ENCODE measurements around the gene DARS1. TPM values are rescaled to one million over a fixed set of nuclear protein-coding genes. Genes with fewer than 3 reads are reported as not detected.

Gene DARS1
- total and polyA plus RNA-seq, 11 donors: 51.2 to 90.0 (median 58.6) TPM

DNA sequence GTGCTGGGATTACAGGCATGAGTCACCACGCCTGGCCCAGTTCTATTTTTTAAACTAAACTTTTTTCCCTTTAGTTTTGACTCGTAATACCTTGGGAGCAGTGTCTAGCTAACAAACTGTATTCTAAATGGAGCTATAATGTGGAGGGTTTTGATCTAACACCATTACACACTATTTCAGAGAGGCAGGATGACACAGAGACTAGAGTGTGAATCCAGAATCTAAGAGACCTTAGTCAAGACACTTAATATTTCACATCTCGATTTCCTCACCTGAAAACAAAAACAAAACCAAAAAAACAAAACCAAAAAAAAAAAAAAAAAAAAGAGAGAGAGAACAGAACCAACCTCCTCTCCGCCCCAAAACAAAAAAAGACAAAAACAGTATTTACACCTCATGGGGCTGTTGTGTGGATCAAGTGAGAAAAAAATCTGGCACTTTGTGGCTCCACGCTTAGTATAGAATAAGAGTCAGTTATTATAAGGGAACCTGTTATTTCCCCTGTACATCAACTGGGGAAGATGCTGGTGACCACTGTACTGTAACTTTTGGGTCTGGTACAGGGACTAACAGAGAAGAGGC is 31.3 kb downstream of the DARS1 start:
- 88 to 98% (median 96%) methylated on average over 5 of the region's 5 CpGs for WGBS, 4 donors
- DNase-seq (no peak), ATAC-seq (no peak)
- H3K27me3 ChIP-seq: no peaks in the 10 kb centered on the region
- no peak overlapping the region for H3K4me3 ChIP-seq
- peaks cover 0 to 25% (median 15%) of the 10 kb centered on the region in 12 donors for H3K4me1 ChIP-seq
- TF ChIP-seq, protein P1, sequence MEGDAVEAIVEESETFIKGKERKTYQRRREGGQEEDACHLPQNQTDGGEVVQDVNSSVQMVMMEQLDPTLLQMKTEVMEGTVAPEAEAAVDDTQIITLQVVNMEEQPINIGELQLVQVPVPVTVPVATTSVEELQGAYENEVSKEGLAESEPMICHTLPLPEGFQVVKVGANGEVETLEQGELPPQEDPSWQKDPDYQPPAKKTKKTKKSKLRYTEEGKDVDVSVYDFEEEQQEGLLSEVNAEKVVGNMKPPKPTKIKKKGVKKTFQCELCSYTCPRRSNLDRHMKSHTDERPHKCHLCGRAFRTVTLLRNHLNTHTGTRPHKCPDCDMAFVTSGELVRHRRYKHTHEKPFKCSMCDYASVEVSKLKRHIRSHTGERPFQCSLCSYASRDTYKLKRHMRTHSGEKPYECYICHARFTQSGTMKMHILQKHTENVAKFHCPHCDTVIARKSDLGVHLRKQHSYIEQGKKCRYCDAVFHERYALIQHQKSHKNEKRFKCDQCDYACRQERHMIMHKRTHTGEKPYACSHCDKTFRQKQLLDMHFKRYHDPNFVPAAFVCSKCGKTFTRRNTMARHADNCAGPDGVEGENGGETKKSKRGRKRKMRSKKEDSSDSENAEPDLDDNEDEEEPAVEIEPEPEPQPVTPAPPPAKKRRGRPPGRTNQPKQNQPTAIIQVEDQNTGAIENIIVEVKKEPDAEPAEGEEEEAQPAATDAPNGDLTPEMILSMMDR (IDR thresholded peaks at IDR 0.05): no peak
- no peak for TF ChIP-seq POLR2A (IDR thresholded peaks at IDR 0.05)
- H3K9me3 ChIP-seq: no peaks in the 10 kb centered on the region
- H3K27ac ChIP-seq: no peak overlapping the region
- peaks cover 0 to 6% (median 0%) of the 10 kb centered on the region in 9 donors for H3K36me3 ChIP-seq
- intact Hi-C loops (cut with DNase I): no loop called here

DNA sequence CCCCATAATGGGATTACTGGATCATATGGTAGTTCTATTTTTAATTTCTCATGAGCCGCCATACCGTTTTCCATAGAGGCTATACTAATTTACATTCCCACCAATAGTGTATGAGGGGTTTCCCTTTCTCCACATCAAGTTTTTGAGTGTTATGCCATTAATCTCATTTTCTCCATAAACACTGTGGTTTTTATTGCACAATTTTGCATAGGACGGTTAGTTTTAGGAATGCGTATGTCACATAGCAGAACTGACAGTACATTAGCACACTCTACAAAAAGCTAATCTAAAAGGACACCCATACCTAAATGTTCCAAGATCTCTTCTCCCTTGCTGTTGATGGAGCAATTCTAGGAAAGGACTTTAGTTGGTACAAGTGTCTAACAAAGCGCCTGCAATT is 32.5 kb downstream of the DARS1 start:
- Histone ChIP-seq H3K36me3 (peaks cover 0 to 6% (median 0%) of the 10 kb centered on the region in 9 donors), H3K4me3 (no peak overlapping the region), H3K9me3 (no peaks in the 10 kb centered on the region), H3K27me3 (no peaks in the 10 kb centered on the region), H3K27ac (no peak overlapping the region), H3K4me1 (peaks cover 0 to 22% (median 13%) of the 10 kb centered on the region in 12 donors)
- 94 to 97% (median 96%) methylated on average over 5 of the region's 5 CpGs for WGBS, 4 donors
- TF ChIP-seq POLR2A (IDR thresholded peaks at IDR 0.05): no peak
- TF ChIP-seq, protein P1 (IDR thresholded peaks at IDR 0.05): no peak
- ATAC-seq: no peak
- DNase-seq: no peak
- intact Hi-C loops (cut with DNase I): no loop called here

DNA sequence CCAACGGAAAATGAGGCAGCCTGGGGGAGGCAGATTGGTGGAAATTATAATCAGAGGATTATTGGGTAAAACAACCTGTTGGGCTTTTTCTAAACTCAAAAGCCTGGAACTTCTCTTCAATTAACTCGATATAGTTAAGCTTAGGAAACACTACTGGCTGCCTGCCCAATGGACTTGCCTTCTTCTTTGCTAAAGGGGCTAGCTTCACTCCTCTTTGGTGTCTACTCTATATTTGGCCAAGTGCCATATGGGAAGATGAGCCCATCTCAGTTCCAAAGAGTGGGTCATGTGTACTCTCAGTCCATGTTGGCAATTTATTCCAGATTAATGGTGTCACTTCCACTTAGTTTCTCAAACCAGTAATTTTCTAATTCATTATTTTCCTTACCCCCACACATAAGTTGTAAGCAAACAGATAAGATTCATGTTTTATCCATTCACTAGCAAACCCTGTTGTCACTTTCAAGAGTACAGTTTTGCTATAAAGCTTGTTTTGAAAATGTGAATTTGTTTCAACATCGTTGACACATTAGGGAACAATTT is 34.3 kb downstream of the DARS1 start:
- WGBS, 4 donors: 75 to 85% (median 77%) methylated on average over 3 of the region's 3 CpGs
- Histone ChIP-seq H3K9me3 (no peaks in the 10 kb centered on the region), H3K36me3 (peaks cover 0 to 6% (median 0%) of the 10 kb centered on the region in 9 donors), H3K4me1 (peaks cover 0 to 22% (median 13%) of the 10 kb centered on the region in 12 donors), H3K27me3 (no peaks in the 10 kb centered on the region), H3K4me3 (no peak overlapping the region), H3K27ac (no peak overlapping the region)
- DNase-seq: peak in 1 of 5 donors; percentile 30
- no peak for TF ChIP-seq POLR2A (IDR thresholded peaks at IDR 0.05)
- TF ChIP-seq, protein P1 (IDR thresholded peaks at IDR 0.05): no peak
- intact Hi-C loops (cut with DNase I): no loop called here
- no peak for ATAC-seq

DNA sequence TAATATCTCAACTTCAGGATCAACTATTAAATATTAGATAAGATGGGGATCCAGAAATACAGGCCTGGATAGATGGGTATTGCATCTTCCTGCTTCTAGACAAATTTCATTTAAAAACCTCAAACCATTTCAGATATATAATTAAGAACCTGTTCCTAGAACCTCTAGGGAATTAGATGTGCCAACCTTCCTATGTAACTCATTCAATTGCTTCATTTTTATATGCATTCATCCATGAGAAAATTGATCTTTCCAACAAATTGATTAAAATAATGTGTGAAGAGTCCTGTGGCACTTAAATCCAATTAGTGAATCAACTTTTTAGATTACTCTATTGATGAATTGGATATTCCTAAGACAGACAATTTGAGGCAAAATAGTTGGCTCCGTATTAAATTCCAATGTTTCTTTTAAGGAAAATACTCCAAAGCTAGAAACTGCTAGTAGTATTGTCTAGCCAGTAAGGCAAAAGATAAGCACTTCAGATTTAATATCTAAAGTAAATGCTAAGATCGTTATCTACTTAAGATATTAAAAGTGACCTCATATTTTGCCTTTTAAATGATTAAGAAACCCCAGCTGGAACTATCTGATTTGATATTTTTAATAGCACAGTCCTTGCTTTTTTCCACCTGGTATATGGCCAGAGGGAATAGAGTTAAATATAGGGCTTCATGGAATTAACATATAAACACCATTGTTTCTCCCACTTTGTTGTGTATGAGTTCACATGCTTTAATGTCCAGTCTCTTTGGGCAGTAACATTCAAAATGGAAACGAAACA is 35.8 kb downstream of the DARS1 start:
- DNase-seq (no peak), ATAC-seq (no peak)
- Histone ChIP-seq H3K4me1 (peaks cover 0 to 22% (median 13%) of the 10 kb centered on the region in 12 donors), H3K4me3 (no peak overlapping the region), H3K9me3 (no peaks in the 10 kb centered on the region), H3K27me3 (no peaks in the 10 kb centered on the region), H3K36me3 (peaks cover 0 to 6% (median 0%) of the 10 kb centered on the region in 9 donors), H3K27ac (no peak overlapping the region)
- intact Hi-C loops (cut with DNase I): no loop called here
- TF ChIP-seq, protein P1 (IDR thresholded peaks at IDR 0.05): no peak
- 64 to 75% (median 72%) methylated on average over 3 of the region's 3 CpGs for WGBS, 4 donors
